Epithelial cell of esophagus (primary cell): ENCODE data around the gene SERINC3.

Source experiments
- DNase-seq: peaks from one replicate; pipeline ENCODE4 v3.0.0; 2010; ENCODE audit warnings: low read depth
- H3K4me3 ChIP-seq: 2 replicates; pipeline ENCODE4 v1.5.1; 2011; ENCODE audit warnings: mild to moderate bottlenecking, low read length, control low read depth
- TF ChIP-seq, protein P1 (sequence below): IDR thresholded peaks from 2 replicates; pipeline ENCODE4 v1.5.1; 2011; ENCODE audit warnings: low read depth, mild to moderate bottlenecking, low read length, control low read depth, inconsistent platforms; ENCODE audit not compliant: insufficient read depth; ENCODE audit errors: missing control alignments

Gene SERINC3

DNA sequence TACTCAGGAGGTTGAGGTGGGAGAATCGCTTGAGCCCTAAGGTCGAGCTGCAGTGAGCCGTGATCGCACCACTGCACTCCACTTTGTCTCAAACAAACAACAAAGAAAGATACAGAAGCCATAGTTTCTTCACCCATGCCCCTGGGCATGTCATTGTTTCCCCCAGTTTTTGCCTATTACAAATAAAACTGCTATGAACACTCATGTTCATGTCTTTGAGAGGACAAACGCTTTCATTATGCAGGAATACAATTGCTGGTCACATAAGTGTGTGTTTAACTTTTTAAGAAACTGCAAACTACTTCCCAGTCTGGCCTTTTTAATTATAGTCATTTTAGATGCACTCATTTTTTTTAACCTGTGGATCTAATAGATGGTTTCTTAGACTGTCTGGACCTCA, 58.4 kb downstream of the SERINC3 start:
- no peak overlapping the region for H3K4me3 ChIP-seq
- DNase-seq: no peak
- TF ChIP-seq, protein P1, sequence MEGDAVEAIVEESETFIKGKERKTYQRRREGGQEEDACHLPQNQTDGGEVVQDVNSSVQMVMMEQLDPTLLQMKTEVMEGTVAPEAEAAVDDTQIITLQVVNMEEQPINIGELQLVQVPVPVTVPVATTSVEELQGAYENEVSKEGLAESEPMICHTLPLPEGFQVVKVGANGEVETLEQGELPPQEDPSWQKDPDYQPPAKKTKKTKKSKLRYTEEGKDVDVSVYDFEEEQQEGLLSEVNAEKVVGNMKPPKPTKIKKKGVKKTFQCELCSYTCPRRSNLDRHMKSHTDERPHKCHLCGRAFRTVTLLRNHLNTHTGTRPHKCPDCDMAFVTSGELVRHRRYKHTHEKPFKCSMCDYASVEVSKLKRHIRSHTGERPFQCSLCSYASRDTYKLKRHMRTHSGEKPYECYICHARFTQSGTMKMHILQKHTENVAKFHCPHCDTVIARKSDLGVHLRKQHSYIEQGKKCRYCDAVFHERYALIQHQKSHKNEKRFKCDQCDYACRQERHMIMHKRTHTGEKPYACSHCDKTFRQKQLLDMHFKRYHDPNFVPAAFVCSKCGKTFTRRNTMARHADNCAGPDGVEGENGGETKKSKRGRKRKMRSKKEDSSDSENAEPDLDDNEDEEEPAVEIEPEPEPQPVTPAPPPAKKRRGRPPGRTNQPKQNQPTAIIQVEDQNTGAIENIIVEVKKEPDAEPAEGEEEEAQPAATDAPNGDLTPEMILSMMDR: no peak

- DNase-seq: no peak
- TF ChIP-seq, protein P1: no peak
- H3K4me3 ChIP-seq: no peak overlapping the region
These were observed 60.1 kb downstream of the SERINC3 start for GRCh38 chr20:44461803-44462174.

DNA sequence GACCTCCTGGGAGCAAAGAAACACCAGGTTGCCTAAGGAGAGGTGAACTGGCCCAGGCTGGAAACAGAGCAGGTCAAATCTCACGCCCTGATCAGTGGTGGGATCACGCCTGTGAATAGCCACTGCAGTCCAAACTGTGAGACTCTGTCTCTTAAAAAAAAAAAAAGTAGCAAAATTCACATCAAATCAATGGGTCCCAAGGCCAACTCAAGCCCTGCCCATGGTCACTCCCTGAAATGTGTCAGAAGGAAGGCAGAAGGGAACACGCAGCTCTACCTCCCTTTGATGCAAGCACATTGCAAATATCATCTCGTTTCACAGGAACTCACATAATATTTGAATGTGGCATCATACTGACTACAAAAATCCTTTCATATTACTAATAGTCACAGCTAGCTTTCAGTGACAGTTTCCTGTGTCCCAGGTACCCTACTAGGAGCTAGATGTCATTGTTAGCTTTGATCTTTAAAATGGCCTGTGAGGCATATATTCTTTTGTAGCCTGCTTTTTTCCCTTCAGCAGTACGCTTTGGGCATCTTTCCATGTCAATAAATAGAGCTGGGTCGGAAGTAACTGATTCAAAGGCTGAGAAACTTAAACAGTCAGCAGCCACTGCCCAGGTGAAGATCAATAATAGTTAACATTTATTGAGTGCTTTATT, 60.6 kb downstream of the SERINC3 start:
- TF ChIP-seq, protein P1: no peak
- H3K4me3 ChIP-seq: no peak overlapping the region
- DNase-seq: no peak

DNA sequence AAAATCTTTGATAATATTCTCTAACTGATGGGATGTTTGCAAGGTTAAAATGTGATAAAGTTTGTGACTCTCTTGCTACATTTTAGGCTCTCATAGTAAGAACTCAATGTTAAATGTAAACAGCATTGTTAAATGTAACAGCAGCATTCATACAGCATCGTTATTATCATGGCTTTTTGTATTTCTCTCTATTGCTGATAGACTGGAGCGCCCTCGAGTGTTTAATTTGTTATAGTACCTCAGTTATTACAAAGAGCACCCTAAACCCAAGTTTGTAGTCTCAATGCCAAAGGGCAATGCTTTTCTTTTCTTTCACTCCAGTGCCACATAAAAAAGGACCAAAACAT, 61.1 kb downstream of the SERINC3 start:
- DNase-seq: peak; percentile 58
- H3K4me3 ChIP-seq: no peak overlapping the region
- TF ChIP-seq, protein P1: peak; percentile 54

- no peak overlapping the region for H3K4me3 ChIP-seq
- DNase-seq: no peak
- TF ChIP-seq, protein P1: no peak
These were observed 62.6 kb downstream of the SERINC3 start for GRCh38 chr20:44459271-44459670.

DNA sequence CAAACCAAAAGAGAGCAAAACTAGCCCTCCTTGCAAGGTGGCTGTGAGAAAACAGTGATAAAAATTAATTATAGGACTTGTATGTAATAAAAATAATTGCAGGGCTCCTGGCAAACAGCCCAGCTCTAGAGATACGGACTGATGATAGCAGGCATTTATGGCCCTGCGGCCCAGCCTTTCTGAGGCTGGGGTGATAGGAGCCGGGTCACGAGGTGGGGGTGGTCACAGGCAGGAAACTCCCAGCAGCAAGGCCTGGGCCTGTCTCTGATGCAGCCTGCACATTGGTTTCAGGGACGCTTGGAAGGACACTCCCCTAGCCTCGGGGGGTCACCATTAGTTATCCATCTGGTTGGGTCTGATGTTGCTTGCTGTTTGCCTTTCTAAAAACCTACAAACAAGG, 64.9 kb downstream of the SERINC3 start:
- no peak overlapping the region for H3K4me3 ChIP-seq
- TF ChIP-seq, protein P1: no peak
- DNase-seq: no peak

DNA sequence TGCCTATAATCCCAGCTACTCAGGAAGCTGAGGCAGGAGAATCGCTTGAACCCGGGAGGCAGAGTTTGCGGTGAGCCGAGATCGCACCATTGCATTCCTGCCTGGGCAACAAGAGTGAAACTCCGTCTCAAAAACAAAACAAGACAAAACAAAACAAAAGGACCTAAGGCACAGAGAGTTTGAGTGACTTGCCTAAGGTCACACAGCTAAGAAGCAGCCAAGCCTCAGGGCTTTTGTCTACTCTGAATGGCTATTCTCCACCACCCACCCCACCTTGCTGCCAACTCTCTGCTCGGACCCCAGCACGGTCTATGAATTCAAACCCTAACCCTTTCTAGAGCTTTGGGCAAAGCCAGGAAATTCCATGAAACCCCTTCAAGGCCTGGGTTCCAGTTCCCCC, 65.3 kb downstream of the SERINC3 start:
- no peak overlapping the region for H3K4me3 ChIP-seq
- TF ChIP-seq, protein P1: no peak
- DNase-seq: no peak
